Measurements from ENCODE around the gene SUCLG2. TPM values are rescaled to one million over a fixed set of nuclear protein-coding genes. Genes with fewer than 3 reads are reported as not detected.

Gene SUCLG2
- total and polyA plus RNA-seq, 4 donors, result 34.3 to 68.4 (median 44.3) TPM

- H3K27me3 ChIP-seq (ENCODE audit: control insufficient read depth in 3 of 3, insufficient read depth in 3 of 3, low read length in 2 of 3), result no peaks in the 10 kb centered on the region
- DNase-seq (no peak), ATAC-seq (ENCODE audit: insufficient read depth, low FRiP score) (no peak)
- TF ChIP-seq CTCF (IDR thresholded peaks at IDR 0.05; ENCODE audit: control extremely low read depth, extremely low read depth), result no peak
- H3K9me3 ChIP-seq (ENCODE audit: control insufficient read depth in 4 of 4, insufficient read depth in 3 of 4, low read length in 3 of 4), result no peaks in the 10 kb centered on the region
- H3K9ac ChIP-seq (ENCODE audit: insufficient read depth in 1 of 2, low read length in 2 of 2), result no peak overlapping the region
- 81 to 98% methylated on average over 2 of the region's 2 CpGs for WGBS, 2 donors
- H3K4me1 ChIP-seq (ENCODE audit: control insufficient read depth in 5 of 5, insufficient read depth in 5 of 5, low read length in 5 of 5), result peaks cover 0 to 12% (median 5%) of the 10 kb centered on the region in 5 donors
- H3K27ac ChIP-seq (ENCODE audit: low read depth in 1 of 2, low read length in 1 of 2), result no peak overlapping the region
- H3K4me3 ChIP-seq, result no peak overlapping the region
- peaks cover 0 to 3% (median 1%) of the 10 kb centered on the region in 4 donors for H3K36me3 ChIP-seq (ENCODE audit: control insufficient read depth in 4 of 4, insufficient read depth in 4 of 4, low read length in 4 of 4)
These were observed 190.8 kb downstream of the SUCLG2 start for GRCh38 chr3:67463656-67464055.

GRCh38 chr3:67462187-67462586, 192.2 kb downstream of the SUCLG2 start:
- H3K9me3 ChIP-seq (ENCODE audit: control insufficient read depth in 4 of 4, insufficient read depth in 3 of 4, low read length in 3 of 4), result no peaks in the 10 kb centered on the region
- H3K27ac ChIP-seq (ENCODE audit: low read depth in 1 of 2, low read length in 1 of 2), result no peak overlapping the region
- no peak overlapping the region for H3K9ac ChIP-seq (ENCODE audit: insufficient read depth in 1 of 2, low read length in 2 of 2)
- no peak overlapping the region for H3K4me3 ChIP-seq
- no peak for TF ChIP-seq CTCF (IDR thresholded peaks at IDR 0.05; ENCODE audit: control extremely low read depth, extremely low read depth)
- DNase-seq, result no peak
- WGBS, 2 donors, result 90 to 97% methylated on average over 5 of the region's 5 CpGs
- no peak for ATAC-seq (ENCODE audit: insufficient read depth, low FRiP score)
- peaks cover 0 to 12% (median 5%) of the 10 kb centered on the region in 5 donors for H3K4me1 ChIP-seq (ENCODE audit: control insufficient read depth in 5 of 5, insufficient read depth in 5 of 5, low read length in 5 of 5)
- H3K27me3 ChIP-seq (ENCODE audit: control insufficient read depth in 3 of 3, insufficient read depth in 3 of 3, low read length in 2 of 3), result no peaks in the 10 kb centered on the region
- H3K36me3 ChIP-seq (ENCODE audit: control insufficient read depth in 4 of 4, insufficient read depth in 4 of 4, low read length in 4 of 4), result peaks cover 0 to 2% (median 0%) of the 10 kb centered on the region in 4 donors

- DNase-seq, result peak in 2 of 3 donors; percentile 22 to 28
- peaks cover 0 to 12% (median 5%) of the 10 kb centered on the region in 5 donors for H3K4me1 ChIP-seq (ENCODE audit: control insufficient read depth in 5 of 5, insufficient read depth in 5 of 5, low read length in 5 of 5)
- no peak for TF ChIP-seq CTCF (IDR thresholded peaks at IDR 0.05; ENCODE audit: control extremely low read depth, extremely low read depth)
- no peak overlapping the region for H3K9ac ChIP-seq (ENCODE audit: insufficient read depth in 1 of 2, low read length in 2 of 2)
- H3K36me3 ChIP-seq (ENCODE audit: control insufficient read depth in 4 of 4, insufficient read depth in 4 of 4, low read length in 4 of 4), result peaks cover 0 to 2% (median 0%) of the 10 kb centered on the region in 4 donors
- no peaks in the 10 kb centered on the region for H3K9me3 ChIP-seq (ENCODE audit: control insufficient read depth in 4 of 4, insufficient read depth in 3 of 4, low read length in 3 of 4)
- 84 to 87% methylated on average over 3 of the region's 3 CpGs for WGBS, 2 donors
- no peak overlapping the region for H3K27ac ChIP-seq (ENCODE audit: low read depth in 1 of 2, low read length in 1 of 2)
- H3K4me3 ChIP-seq, result no peak overlapping the region
- H3K27me3 ChIP-seq (ENCODE audit: control insufficient read depth in 3 of 3, insufficient read depth in 3 of 3, low read length in 2 of 3), result no peaks in the 10 kb centered on the region
- no peak for ATAC-seq (ENCODE audit: insufficient read depth, low FRiP score)
These were observed 192.7 kb downstream of the SUCLG2 start for GRCh38 chr3:67461667-67462142.
